K562 (cell line): ENCODE results near the gene TRIP6. TPM values are rescaled to one million over a fixed set of nuclear protein-coding genes. Genes with fewer than 3 reads are reported as not detected.

Source experiments
- ATF1 ChIP-seq, 2 experiments: fragments of 450-650 bp in 1 of 2; IDR thresholded peaks; 2 replicates each; pipeline ENCODE4 v1.6.1; 2016; ENCODE audit warnings: missing compliant biosample characterization in 1 of 2, missing genetic modification characterization in 1 of 2
- ESRRB ChIP-seq: fragments of 250-450 bp; sonication (Bioruptor Pico); IDR thresholded peaks from 2 replicates; pipeline ENCODE4 v1.5.0; 2020; ENCODE audit warnings: mild to moderate bottlenecking, moderate library complexity, borderline replicate concordance
- FOXP4 ChIP-seq: sonication (generic); formaldehyde crosslinking; IDR thresholded peaks from 2 replicates; pipeline ENCODE4 v1.8.0; 2022; ENCODE audit warnings: mild to moderate bottlenecking, missing genetic modification reagents, borderline replicate concordance
- GABPB1 ChIP-seq: sonication (generic); formaldehyde crosslinking; IDR thresholded peaks from 2 replicates; pipeline ENCODE4 v1.8.0; 2022; ENCODE audit warnings: mild to moderate bottlenecking, missing genetic modification reagents
- GTF2F1 ChIP-seq: IDR thresholded peaks from 2 replicates; pipeline ENCODE4 v1.6.1; 2011; ENCODE audit warnings: low read depth, low read length, improper control_type of control experiment
- PTBP1 ChIP-seq: fragments of 200-400 bp; formaldehyde crosslinking; IDR thresholded peaks from 2 replicates; pipeline ENCODE4 v1.6.1; 2017; ENCODE audit warnings: low read depth, low read length
- PTRF ChIP-seq: fragments of 450-650 bp; IDR thresholded peaks from 2 replicates; pipeline ENCODE4 v1.6.1; 2016; ENCODE audit warnings: mild to moderate bottlenecking, missing genetic modification characterization, missing compliant biosample characterization
- SMARCA4 ChIP-seq: fragments of 450-650 bp; IDR thresholded peaks from 2 replicates; pipeline ENCODE4 v1.6.1; 2016
- SP1 ChIP-seq: sonication (generic); formaldehyde crosslinking; IDR thresholded peaks from 2 replicates; pipeline ENCODE4 v1.8.1; 2022; ENCODE audit warnings: mild to moderate bottlenecking, missing genetic modification reagents
- SP2 ChIP-seq: IDR thresholded peaks from 2 replicates; pipeline ENCODE4 v1.6.1; 2011; ENCODE audit warnings: mild to moderate bottlenecking, low read depth, low read length, moderate library complexity; ENCODE audit not compliant: poor library complexity, severe bottlenecking; ENCODE audit errors: extremely low read depth
- TOE1 ChIP-seq, 2 experiments: fragments of 450-650 bp in 1 of 2; sonication (generic) in 1 of 2; formaldehyde crosslinking in 1 of 2; IDR thresholded peaks; 2 replicates each; pipeline versions ENCODE4 v1.7.1 to v1.8.0; 2016 to 2022; ENCODE audit warnings: borderline replicate concordance in 2 of 2, mild to moderate bottlenecking in 2 of 2, antibody characterized with exemption in 1 of 2, inconsistent platforms in 1 of 2, low read depth in 1 of 2, missing genetic modification reagents in 1 of 2, moderate library complexity in 1 of 2
- TSC22D4 ChIP-seq: fragments of 450-650 bp; IDR thresholded peaks from 2 replicates; pipeline ENCODE4 v1.6.1; 2016; ENCODE audit warnings: missing genetic modification characterization, missing biosample characterization, control low read depth
- ZBTB11 ChIP-seq, 3 experiments: fragments of 200-800 bp in 1 of 3; fragments of 250-450 bp in 1 of 3; fragments of 450-650 bp in 1 of 3; sonication (Bioruptor Pico) in 1 of 3; sonication (Bioruptor generic) in 1 of 3; formaldehyde crosslinking in 1 of 3; IDR thresholded peaks; 2 replicates each; pipeline versions ENCODE4 v1.6.1 to v1.8.0; 2016 to 2022; ENCODE audit warnings: mild to moderate bottlenecking in 2 of 3, missing genetic modification characterization in 2 of 3, missing compliant biosample characterization in 1 of 3, moderate library complexity in 1 of 3
- ZNF830 ChIP-seq: fragments of 250-450 bp; sonication (Bioruptor Pico); IDR thresholded peaks from 2 replicates; pipeline ENCODE4 v1.5.0; 2021; ENCODE audit warnings: mild to moderate bottlenecking
- ZSCAN32 ChIP-seq: fragments of 450-650 bp; formaldehyde crosslinking; IDR thresholded peaks from 2 replicates; pipeline ENCODE4 v1.4.0; 2020; ENCODE audit warnings: mild to moderate bottlenecking, moderate library complexity
- polyA plus RNA-seq, 8 experiments: library from polyadenylated mRNA; depleted of rRNA in 4 of 8; stranded (reverse) in 5 of 8; unstranded in 3 of 8; fragments of >200 nt; fragmentation: Nextera tagmentation in 2 of 8; fragmentation: Illumina TruSeq in 1 of 8; extraction: Ambion mirVana in 2 of 8; extraction: Trizol in 1 of 8; gene quantifications; 2 replicates each; pipeline versions ENCODE4 v1.2.1 to v1.2.3, GENCODE V29; 2011 to 2014; ENCODE audit warnings: inconsistent platforms in 1 of 8, missing spikeins in 1 of 8
- total RNA-seq, 7 experiments: library from RNA; depleted of rRNA in 6 of 7; stranded (reverse); fragments of >200 nt in 6 of 7; fragmentation: Illumina TruSeq in 2 of 7; extraction: Trizol in 2 of 7; gene quantifications; 2 replicates each; pipeline versions ENCODE4 v1.2.1 to v1.2.3, GENCODE V29; 2011 to 2021; ENCODE audit warnings: low replicate concordance in 1 of 7
- TF ChIP-seq, protein P1 (sequence below): fragments of 450-650 bp; formaldehyde crosslinking; IDR thresholded peaks from 2 replicates; pipeline ENCODE4 v1.4.0; 2020; ENCODE audit warnings: mild to moderate bottlenecking, mixed read lengths
- TF ChIP-seq, protein P2 (sequence below): sonication (generic); formaldehyde crosslinking; IDR thresholded peaks from 2 replicates; pipeline ENCODE4 v1.8.0; 2022; ENCODE audit warnings: mild to moderate bottlenecking, missing genetic modification reagents

TRIP6 gene
- total and polyA plus RNA-seq, 9 of the 15 experiments (the other 6 are each of a cell fraction or from before 2014, with no cell fraction given) = 5.9 to 141 (median 54.0) TPM

GRCh38 chr7:100895956-100896731 is 29.0 kb downstream of the TRIP6 start (continued):
- TF ChIP-seq SP2 (no peak), TOE1 (IDR thresholded peaks at IDR 0.05; ENCODE audit: borderline replicate concordance) (peak; percentile 86), TOE1 (CRISPR knock-in tag; IDR thresholded peaks at IDR 0.05; ENCODE audit: borderline replicate concordance, low read depth) (no peak), GTF2F1 (0 out of 2 replicates have a peak, but pooled peaks have one; percentile 29), SMARCA4 (peak; percentile 28; the same call in 1 of the 2 replicates), ZSCAN32 (CRISPR knock-in tag) (no peak), FOXP4 (peak; percentile 58; the same call in 1 of the 2 replicates), ESRRB (CRISPR knock-in tag) (no peak), ATF1 (CRISPR knock-in tag; IDR thresholded peaks at IDR 0.05) (no peak), ATF1 (tag; IDR thresholded peaks at IDR 0.05) (peak; percentile 77), ZNF830 (CRISPR knock-in tag) (no peak), SP1 (CRISPR knock-in tag) (peak; percentile 47), PTRF (no peak), TSC22D4 (tag) (no peak), PTBP1 (no peak), GABPB1 (0 out of 2 replicates have a peak, but pooled peaks have one; percentile 22), ZBTB11 (CRISPR knock-in tag; IDR thresholded peaks at IDR 0.05) (0 out of 6 replicates have a peak, but pooled peaks of 1 of the 3 experiments have one; percentile 32)
- TF ChIP-seq, protein P1, sequence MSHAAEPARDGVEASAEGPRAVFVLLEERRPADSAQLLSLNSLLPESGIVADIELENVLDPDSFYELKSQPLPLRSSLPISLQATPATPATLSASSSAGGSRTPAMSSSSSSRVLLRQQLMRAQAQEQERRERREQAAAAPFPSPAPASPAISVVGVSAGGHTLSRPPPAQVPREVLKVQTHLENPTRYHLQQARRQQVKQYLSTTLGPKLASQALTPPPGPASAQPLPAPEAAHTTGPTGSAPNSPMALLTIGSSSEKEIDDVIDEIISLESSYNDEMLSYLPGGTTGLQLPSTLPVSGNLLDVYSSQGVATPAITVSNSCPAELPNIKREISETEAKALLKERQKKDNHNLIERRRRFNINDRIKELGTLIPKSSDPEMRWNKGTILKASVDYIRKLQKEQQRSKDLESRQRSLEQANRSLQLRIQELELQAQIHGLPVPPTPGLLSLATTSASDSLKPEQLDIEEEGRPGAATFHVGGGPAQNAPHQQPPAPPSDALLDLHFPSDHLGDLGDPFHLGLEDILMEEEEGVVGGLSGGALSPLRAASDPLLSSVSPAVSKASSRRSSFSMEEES = peak; percentile 37
- TF ChIP-seq, protein P2, sequence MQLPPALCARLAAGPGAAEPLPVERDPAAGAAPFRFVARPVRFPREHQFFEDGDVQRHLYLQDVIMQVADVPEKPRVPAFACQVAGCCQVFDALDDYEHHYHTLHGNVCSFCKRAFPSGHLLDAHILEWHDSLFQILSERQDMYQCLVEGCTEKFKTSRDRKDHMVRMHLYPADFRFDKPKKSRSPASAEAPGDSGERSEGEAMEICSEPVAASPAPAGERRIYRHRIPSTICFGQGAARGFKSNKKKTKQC = peak; percentile 73; the same call in 1 of the 2 replicates
